Measurements from ENCODE around the gene SPAG17.

SPAG17 gene

GRCh38 chr1:118160806-118161205 lies 24.2 kb downstream of the SPAG17 start:
- DNase-seq (ENCODE audit: low read depth in 2 of 2), result peak in 1 of 2 experiments; percentile 29

- no peak for DNase-seq (ENCODE audit: low read depth in 2 of 2)
Observed at GRCh38 chr1:118159569-118159968, 25.5 kb downstream of the SPAG17 start.

- DNase-seq (ENCODE audit: low read depth in 2 of 2), result peak; percentile 89 to 90
Observed at GRCh38 chr1:118158924-118159323, 26.1 kb downstream of the SPAG17 start.

- no peak for DNase-seq (ENCODE audit: low read depth in 2 of 2)
Observed at GRCh38 chr1:118157506-118157905, 27.5 kb downstream of the SPAG17 start.

DNA sequence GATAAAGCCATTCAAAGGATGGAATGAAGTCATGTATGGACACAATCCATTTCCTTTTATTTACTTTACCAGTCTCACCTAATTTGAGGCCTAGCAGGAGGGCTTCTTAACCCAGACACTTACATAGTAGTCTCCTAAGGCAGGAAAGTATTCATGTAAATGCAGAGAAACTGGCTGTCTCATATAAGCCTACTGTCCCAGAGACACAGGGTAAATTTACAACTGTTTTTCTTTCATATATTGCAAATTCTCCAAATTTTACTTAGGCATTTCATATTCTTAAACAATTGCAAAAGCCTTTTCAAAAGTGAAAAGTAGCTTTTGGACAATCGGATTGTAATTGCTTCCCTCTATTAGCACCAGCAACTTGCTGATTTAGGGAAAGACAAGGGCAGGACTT lies 29.9 kb downstream of the SPAG17 start:
- DNase-seq (ENCODE audit: low read depth in 2 of 2), result no peak

DNA sequence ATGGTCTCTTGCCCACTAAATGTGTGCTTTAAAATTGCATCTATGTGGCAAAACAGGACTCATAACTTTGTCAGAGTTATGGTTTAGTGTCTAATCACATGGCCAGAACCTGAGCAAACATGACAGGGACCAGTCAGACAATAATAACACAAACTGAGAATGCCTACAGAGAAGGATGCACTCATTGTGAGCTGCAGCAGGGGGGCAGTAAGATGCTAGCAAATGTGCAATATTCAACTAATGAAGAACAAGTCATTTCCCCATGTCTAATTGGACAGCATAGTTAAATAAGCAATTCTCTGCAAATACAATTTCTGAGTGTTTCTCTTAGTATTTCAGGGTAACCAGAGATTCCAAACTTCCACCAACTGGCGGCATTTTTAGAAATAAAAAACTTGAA lies 30.8 kb downstream of the SPAG17 start:
- DNase-seq (ENCODE audit: low read depth in 2 of 2), result peak in 1 of 2 experiments; percentile 29

- peak in 1 of 2 experiments; percentile 38 for DNase-seq (ENCODE audit: low read depth in 2 of 2)
Observed at GRCh38 chr1:118151312-118151937, 33.6 kb downstream of the SPAG17 start.

- no peak for DNase-seq (ENCODE audit: low read depth in 2 of 2)
Observed at GRCh38 chr1:118149799-118150198, 35.2 kb downstream of the SPAG17 start.

- DNase-seq (ENCODE audit: low read depth in 2 of 2), result peak in 1 of 2 experiments; percentile 20
Observed at GRCh38 chr1:118148034-118148433, 37.0 kb downstream of the SPAG17 start.

DNA sequence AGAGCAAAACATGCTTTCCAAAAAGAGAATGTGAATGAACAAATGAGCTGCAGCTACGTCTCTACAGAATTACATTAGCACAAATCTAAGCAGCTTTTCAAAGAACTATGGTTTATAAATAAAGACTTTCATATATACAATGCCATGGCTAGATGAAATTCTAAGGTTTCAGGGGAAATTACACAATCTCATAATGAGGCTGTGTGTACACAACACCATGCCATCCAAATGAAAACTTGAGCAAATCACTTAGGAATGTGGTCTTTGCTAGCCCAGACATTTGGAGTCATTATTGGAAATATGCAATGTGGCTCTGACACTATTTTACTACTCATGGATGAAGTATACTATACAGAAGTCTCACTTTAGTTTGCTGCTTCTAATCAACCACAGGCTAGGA lies 37.5 kb downstream of the SPAG17 start:
- peak; percentile 79 to 83 for DNase-seq (ENCODE audit: low read depth in 2 of 2)

DNA sequence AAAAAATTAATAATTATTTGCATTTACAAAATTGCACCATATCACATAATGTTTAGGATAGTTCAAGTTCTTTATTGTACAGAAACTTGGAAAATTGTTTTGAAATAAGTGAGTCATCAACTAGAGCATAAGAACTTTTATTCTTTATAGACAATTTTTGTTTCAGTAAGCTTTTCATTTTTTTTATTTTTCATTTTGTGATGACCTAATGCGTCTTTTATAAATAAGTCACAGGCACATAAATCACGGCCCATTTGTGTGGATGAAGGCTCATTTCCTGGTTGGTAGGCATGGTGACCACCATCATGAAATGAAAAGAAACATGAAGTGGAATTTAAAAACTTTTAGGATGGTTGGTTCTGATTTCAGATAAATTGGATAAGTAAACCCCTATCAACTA lies 39.3 kb downstream of the SPAG17 start:
- no peak for DNase-seq (ENCODE audit: low read depth in 2 of 2)

GRCh38 chr1:118144684-118145083 lies 40.3 kb downstream of the SPAG17 start:
- DNase-seq (ENCODE audit: low read depth in 2 of 2), result no peak

GRCh38 chr1:118143831-118144230 lies 41.2 kb downstream of the SPAG17 start:
- DNase-seq (ENCODE audit: low read depth in 2 of 2), result no peak

GRCh38 chr1:118143121-118143520 lies 41.9 kb downstream of the SPAG17 start:
- DNase-seq (ENCODE audit: low read depth in 2 of 2), result peak in 1 of 2 experiments; percentile 39

DNA sequence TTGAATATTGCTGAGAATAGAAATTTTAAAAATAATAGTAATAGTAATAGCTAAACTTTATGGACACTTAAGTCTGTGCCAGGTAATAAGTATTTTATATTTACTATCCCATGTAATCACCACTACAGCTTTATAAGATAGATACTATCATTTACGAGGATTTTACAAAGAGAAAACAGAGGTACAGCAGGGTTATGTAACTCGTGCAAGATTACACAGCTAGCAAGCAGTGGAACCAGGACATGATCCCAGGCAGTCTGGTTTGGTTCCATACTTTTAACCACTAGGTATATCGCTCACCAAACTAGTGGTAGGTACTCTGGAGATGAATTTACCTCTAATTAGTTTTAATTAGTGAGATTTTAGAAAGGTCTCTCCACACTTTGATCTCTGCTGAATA lies 42.5 kb downstream of the SPAG17 start:
- DNase-seq (ENCODE audit: low read depth in 2 of 2), result no peak

GRCh38 chr1:118137900-118138299 lies 47.1 kb downstream of the SPAG17 start:
- DNase-seq (ENCODE audit: low read depth in 2 of 2), result no peak

DNA sequence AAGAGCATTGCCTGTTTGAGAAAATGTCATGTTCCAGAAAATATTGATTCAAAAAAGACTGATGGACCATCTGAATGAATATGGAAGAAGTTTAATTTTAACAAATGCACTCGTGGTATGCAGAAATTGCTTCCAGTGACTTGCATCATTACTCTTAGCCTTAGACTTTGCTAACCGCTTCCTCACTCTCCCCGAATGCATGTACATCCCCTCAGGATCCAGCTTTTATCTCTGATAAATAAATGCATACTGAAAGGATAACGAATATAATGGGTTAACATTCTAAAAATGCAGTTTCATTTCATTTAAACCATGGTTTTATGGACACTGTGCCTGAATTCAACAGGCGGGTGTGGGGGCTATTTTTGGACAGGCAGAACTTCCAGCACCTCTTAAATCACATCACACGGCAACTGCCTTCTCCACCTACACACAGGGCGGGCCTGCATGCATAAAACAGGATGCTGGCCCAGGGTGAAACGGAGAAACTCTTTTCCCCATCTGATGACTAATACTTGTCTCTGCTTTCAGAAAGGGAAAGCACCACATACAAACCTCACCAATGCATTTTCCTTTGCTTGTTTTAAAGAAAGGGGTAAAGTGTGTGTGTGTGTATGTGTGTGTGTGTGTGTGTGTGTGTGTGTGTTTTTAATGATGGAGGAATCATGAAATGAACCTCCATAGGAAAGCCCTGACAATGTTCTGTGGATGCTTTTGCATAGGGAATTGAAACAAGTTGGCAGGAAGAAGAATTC lies 48.7 kb downstream of the SPAG17 start:
- DNase-seq (ENCODE audit: low read depth in 2 of 2), result peak; percentile 85 to 86

- DNase-seq (ENCODE audit: low read depth in 2 of 2), result no peak
Observed at GRCh38 chr1:118132000-118132399, 53.0 kb downstream of the SPAG17 start.

GRCh38 chr1:118128761-118129160 lies 56.3 kb downstream of the SPAG17 start:
- no peak for DNase-seq (ENCODE audit: low read depth in 2 of 2)

- DNase-seq (ENCODE audit: low read depth in 2 of 2), result no peak
Observed at GRCh38 chr1:118124064-118124463, 61.0 kb downstream of the SPAG17 start.

GRCh38 chr1:118123116-118123839 lies 61.8 kb downstream of the SPAG17 start:
- DNase-seq (ENCODE audit: low read depth in 2 of 2), result no peak

- no peak for DNase-seq (ENCODE audit: low read depth in 2 of 2)
Observed at GRCh38 chr1:118122234-118123004, 62.6 kb downstream of the SPAG17 start.
